ENCODE data around the gene DUS3L. TPM values are rescaled to one million over a fixed set of nuclear protein-coding genes. Genes with fewer than 3 reads are reported as not detected.

Gene DUS3L
- total RNA-seq, 1 donor from 2014 or later = 35.1 TPM

- DNase-seq (ENCODE audit: low read depth) = no peak
- peak overlapping the region; percentile 97 for H3K4me3 ChIP-seq (ENCODE audit: low read depth, low read length)
- TF ChIP-seq CTCF (conservative IDR thresholded peaks at IDR 0.05; ENCODE audit: low read depth, low read length) = peak; percentile 45
These were observed 35.8 kb upstream of the DUS3L start for GRCh38 chr19:5826531-5827341.

GRCh38 chr19:5825178-5825577 lies 34.2 kb upstream of the DUS3L start:
- no peak overlapping the region for H3K4me3 ChIP-seq (ENCODE audit: low read depth, low read length)
- DNase-seq (ENCODE audit: low read depth) = no peak
- TF ChIP-seq CTCF (conservative IDR thresholded peaks at IDR 0.05; ENCODE audit: low read depth, low read length) = no peak

GRCh38 chr19:5824751-5825150 lies 33.8 kb upstream of the DUS3L start:
- no peak for TF ChIP-seq CTCF (conservative IDR thresholded peaks at IDR 0.05; ENCODE audit: low read depth, low read length)
- no peak overlapping the region for H3K4me3 ChIP-seq (ENCODE audit: low read depth, low read length)
- DNase-seq (ENCODE audit: low read depth) = no peak

GRCh38 chr19:5823579-5824281 lies 32.8 kb upstream of the DUS3L start:
- peak; percentile 47 for TF ChIP-seq CTCF (conservative IDR thresholded peaks at IDR 0.05; ENCODE audit: low read depth, low read length)
- H3K4me3 ChIP-seq (ENCODE audit: low read depth, low read length) = no peak overlapping the region
- no peak for DNase-seq (ENCODE audit: low read depth)

GRCh38 chr19:5822181-5822844 lies 31.4 kb upstream of the DUS3L start:
- no peak for DNase-seq (ENCODE audit: low read depth)
- no peak for TF ChIP-seq CTCF (conservative IDR thresholded peaks at IDR 0.05; ENCODE audit: low read depth, low read length)
- no peak overlapping the region for H3K4me3 ChIP-seq (ENCODE audit: low read depth, low read length)

GRCh38 chr19:5821521-5822180 lies 30.7 kb upstream of the DUS3L start:
- TF ChIP-seq CTCF (conservative IDR thresholded peaks at IDR 0.05; ENCODE audit: low read depth, low read length) = no peak
- H3K4me3 ChIP-seq (ENCODE audit: low read depth, low read length) = no peak overlapping the region
- DNase-seq (ENCODE audit: low read depth) = no peak
